GM23338 (cell line): Measurements from ENCODE around the gene PGAP3. TPM values are rescaled to one million over a fixed set of nuclear protein-coding genes. Genes with fewer than 3 reads are reported as not detected.

Source experiments
- ATAC-seq: fragments of 200-7000 bp; cut with Tn5 transposase; 3 replicates; pipeline ENCODE4 v1.9.1; 2020
- DNase-seq: peaks from one replicate; pipeline ENCODE4 v3.0.0-alpha.2; 2015; ENCODE audit warnings: low spot score
- H2AFZ ChIP-seq: fragments of 200-600 bp; sonication (generic); 2 replicates; pipeline ENCODE4 v1.8.0; 2016; ENCODE audit warnings: antibody characterized with exemption, mild to moderate bottlenecking, moderate library complexity
- H3F3A ChIP-seq: fragments of 200-600 bp; sonication (generic); replicated peaks from 2 replicates; pipeline ENCODE4 v1.8.0; 2017; ENCODE audit warnings: antibody characterized with exemption, mixed run types, low read depth
- H3K27ac ChIP-seq: fragments of 200-600 bp; sonication (generic); 2 replicates; pipeline ENCODE4 v1.6.1; 2016; ENCODE audit warnings: low read depth
- H3K27me3 ChIP-seq: fragments of 200-600 bp; sonication (generic); 2 replicates; pipeline ENCODE4 v1.8.0; 2016; ENCODE audit warnings: mild to moderate bottlenecking, mixed run types, moderate library complexity; ENCODE audit not compliant: insufficient read depth
- H3K36me3 ChIP-seq: fragments of 200-600 bp; sonication (generic); 2 replicates; pipeline ENCODE4 v1.8.0; 2016; ENCODE audit warnings: mild to moderate bottlenecking; ENCODE audit not compliant: insufficient read depth
- H3K4me1 ChIP-seq: fragments of 200-600 bp; sonication (generic); 2 replicates; pipeline ENCODE4 v1.8.0; 2016; ENCODE audit warnings: mild to moderate bottlenecking, moderate library complexity; ENCODE audit not compliant: insufficient read depth
- H3K4me2 ChIP-seq: fragments of 200-600 bp; sonication (generic); 2 replicates; pipeline ENCODE4 v1.7.1; 2017; ENCODE audit warnings: mixed run types
- H3K4me3 ChIP-seq: fragments of 200-600 bp; sonication (generic); 2 replicates; pipeline ENCODE4 v1.6.1; 2016; ENCODE audit warnings: mixed run types
- H3K79me2 ChIP-seq: fragments of 200-600 bp; sonication (generic); replicated peaks from 2 replicates; pipeline ENCODE4 v1.8.0; 2017; ENCODE audit warnings: mild to moderate bottlenecking; ENCODE audit not compliant: insufficient read depth
- H3K9me2 ChIP-seq: fragments of 200-600 bp; sonication (generic); 2 replicates; pipeline ENCODE4 v1.8.0; 2017; ENCODE audit not compliant: insufficient read depth
- H4K20me1 ChIP-seq: fragments of 200-600 bp; sonication (generic); replicated peaks from 2 replicates; pipeline ENCODE4 v1.8.0; 2017; ENCODE audit warnings: mild to moderate bottlenecking; ENCODE audit not compliant: insufficient read depth
- H3K27ac Mint-ChIP-seq: 2 replicates; pipeline ENCODE4 v1.8.0; 2020; ENCODE audit warnings: inconsistent platforms, mild to moderate bottlenecking, moderate library complexity, mixed read lengths
- H3K27me3 Mint-ChIP-seq: 3 replicates; pipeline ENCODE4 v1.8.0; 2022; ENCODE audit warnings: low read depth, mild to moderate bottlenecking, moderate library complexity, mixed read lengths, inconsistent platforms; ENCODE audit not compliant: insufficient read depth, poor library complexity
- H3K36me3 Mint-ChIP-seq: 3 replicates; pipeline ENCODE4 v1.8.0; 2021; ENCODE audit warnings: low read depth, mild to moderate bottlenecking, inconsistent platforms, moderate library complexity, mixed read lengths
- H3K4me1 Mint-ChIP-seq: 3 replicates; pipeline ENCODE4 v1.8.0; 2020; ENCODE audit warnings: mild to moderate bottlenecking, inconsistent platforms, mixed read lengths
- H3K4me3 Mint-ChIP-seq: 3 replicates; pipeline ENCODE4 v1.8.0; 2021; ENCODE audit warnings: moderate library complexity, mild to moderate bottlenecking, inconsistent platforms, mixed read lengths
- H3K9me3 Mint-ChIP-seq: 3 replicates; pipeline ENCODE4 v1.8.0; 2020; ENCODE audit warnings: moderate library complexity, mild to moderate bottlenecking, inconsistent platforms, mixed read lengths
- CREB1 ChIP-seq: fragments of 250-450 bp; sonication (Bioruptor Pico); IDR thresholded peaks from 2 replicates; pipeline ENCODE4 v1.5.0; 2020; ENCODE audit warnings: low read depth, mild to moderate bottlenecking, moderate library complexity
- EZH2 ChIP-seq: fragments of 200-600 bp; sonication (generic); IDR thresholded peaks from one replicate; pipeline ENCODE4 v1.8.0; 2017; ENCODE audit warnings: antibody characterized with exemption, mild to moderate bottlenecking, low read depth; ENCODE audit not compliant: unreplicated experiment
- NANOG ChIP-seq: IDR thresholded peaks from 2 replicates; pipeline ENCODE4 v1.6.1; 2016; ENCODE audit warnings: antibody characterized with exemption, borderline replicate concordance
- STAT1 ChIP-seq: IDR thresholded peaks from one replicate; pipeline ENCODE4 v1.6.1; 2016; ENCODE audit warnings: antibody characterized with exemption; ENCODE audit not compliant: unreplicated experiment
- ZNF331 ChIP-seq: fragments of 250-450 bp; sonication (Bioruptor Pico); IDR thresholded peaks from 2 replicates; pipeline ENCODE4 v1.5.0; 2020; ENCODE audit warnings: low read depth, mild to moderate bottlenecking, moderate library complexity
- polyA plus RNA-seq: library from polyadenylated mRNA; unstranded; fragments of >200 nt; fragmentation: Nextera tagmentation; extraction: Ambion mirVana; gene quantifications from 2 replicates; pipeline ENCODE4 v1.2.1, GENCODE V29; 2016
- total RNA-seq: library from RNA; depleted of rRNA; stranded (reverse); fragments of >200 nt; shearing (Covaris generic); gene quantifications from 2 replicates; pipeline ENCODE4 v1.2.3, GENCODE V29; 2014
- TF ChIP-seq, protein P1 (sequence below): IDR thresholded peaks from one replicate; pipeline ENCODE4 v1.6.1; 2018; ENCODE audit warnings: antibody characterized with exemption; ENCODE audit not compliant: unreplicated experiment
- TF ChIP-seq, protein P2 (sequence below): IDR thresholded peaks from 2 replicates; pipeline ENCODE4 v1.6.1; 2016; ENCODE audit warnings: antibody characterized with exemption
- TF ChIP-seq, protein P3 (sequence below): fragments of 250-450 bp; sonication (Bioruptor Pico); IDR thresholded peaks from 2 replicates; pipeline ENCODE4 v1.5.0; 2020; ENCODE audit warnings: mild to moderate bottlenecking, moderate library complexity

Gene PGAP3
- total and polyA plus RNA-seq, 2 experiments from 2014 or later, result 7.0 to 10.7 TPM

DNA sequence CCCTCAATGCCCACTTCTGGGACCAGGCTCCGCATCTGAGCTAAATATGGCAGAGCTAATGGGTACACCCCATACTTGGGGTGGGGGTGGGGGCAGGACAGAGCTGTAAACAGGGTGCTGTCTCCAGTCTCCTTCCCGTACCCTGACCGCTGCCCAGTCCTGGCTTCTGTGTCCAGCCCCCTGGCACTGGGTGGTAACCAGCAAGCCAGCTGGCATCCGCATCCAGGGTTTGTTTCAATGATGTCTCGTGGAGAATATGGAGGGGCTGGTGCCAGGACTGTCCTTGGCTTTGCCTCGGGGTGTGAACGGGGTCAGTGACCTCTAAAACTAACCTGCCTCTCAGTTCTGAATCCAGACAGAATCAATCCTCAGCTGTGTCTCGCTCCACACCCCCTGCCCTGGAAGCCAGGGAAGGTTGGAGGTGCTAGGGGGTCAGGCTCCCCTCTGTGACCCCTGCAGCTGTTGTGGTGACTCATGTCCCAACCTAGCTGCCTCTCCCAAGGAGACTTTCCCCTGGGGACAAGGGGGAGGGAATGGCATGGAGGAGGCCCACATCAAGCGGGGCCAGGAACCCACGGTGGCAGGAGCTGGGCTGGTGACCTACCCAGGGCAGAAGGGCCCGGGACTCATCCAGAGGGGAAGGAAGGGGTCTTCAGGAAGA is 21.1 kb downstream of the PGAP3 start:
- peak overlapping the region; percentile 51; the same call in 2 of the 3 replicates for H3K4me3 Mint-ChIP-seq
- ATAC-seq (no peak), DNase-seq (no peak)
- no peak overlapping the region for H3K27ac Mint-ChIP-seq
- Histone ChIP-seq H3K4me1 (peaks cover 46% of the 10 kb centered on the region), H2AFZ (no peak overlapping the region), H3K27ac (no peak overlapping the region), H3K9me2 (no peaks in the 10 kb centered on the region), H3K36me3 (no peaks in the 10 kb centered on the region), H3K79me2 (no peaks in the 10 kb centered on the region), H4K20me1 (no peaks in the 10 kb centered on the region; the same call in 1 of the 2 replicates), H3K4me2 (peak overlapping the region; percentile 90), H3K27me3 (peaks cover 41% of the 10 kb centered on the region), H3K4me3 (peak overlapping the region; percentile 64), H3F3A (peaks cover 3% of the 10 kb centered on the region)
- peaks cover 48% of the 10 kb centered on the region for H3K4me1 Mint-ChIP-seq
- H3K27me3 Mint-ChIP-seq, result peaks cover 29% of the 10 kb centered on the region
- H3K9me3 Mint-ChIP-seq, result no peaks in the 10 kb centered on the region; the same call in 2 of the 3 replicates
- TF ChIP-seq CREB1 (CRISPR knock-in tag) (no peak), STAT1 (no peak)
- H3K36me3 Mint-ChIP-seq, result no peaks in the 10 kb centered on the region; the same call in 2 of the 3 replicates

DNA sequence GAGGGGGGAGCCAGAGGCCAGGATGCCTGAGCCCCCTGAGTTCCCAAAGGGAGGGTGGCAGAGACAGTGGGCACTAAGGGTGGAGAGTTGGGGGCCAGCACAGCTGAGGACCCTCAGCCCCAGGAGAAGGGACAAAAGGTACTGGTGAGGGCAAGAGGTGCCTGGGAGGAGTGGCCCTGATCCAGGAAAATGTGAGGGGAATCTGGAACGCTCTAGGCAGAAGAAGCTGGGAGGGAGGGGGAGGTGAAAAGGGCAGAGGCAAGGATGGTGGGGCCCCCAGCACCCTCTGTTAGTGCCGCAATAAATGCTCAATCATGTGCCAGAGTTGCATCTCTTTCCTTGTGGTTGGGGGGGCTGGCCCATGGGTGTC is 21.6 kb downstream of the PGAP3 start:
- DNase-seq (no peak), ATAC-seq (no peak)
- Histone ChIP-seq H3K4me2 (peak overlapping the region; percentile 90; the same call in 1 of the 2 replicates), H3K27ac (no peak overlapping the region), H3K4me1 (peaks cover 46% of the 10 kb centered on the region), H2AFZ (no peak overlapping the region), H3K27me3 (peaks cover 41% of the 10 kb centered on the region), H3K4me3 (no peak overlapping the region), H3F3A (peaks cover 3% of the 10 kb centered on the region), H3K9me2 (no peaks in the 10 kb centered on the region), H4K20me1 (no peaks in the 10 kb centered on the region; the same call in 1 of the 2 replicates), H3K36me3 (no peaks in the 10 kb centered on the region), H3K79me2 (no peaks in the 10 kb centered on the region)
- H3K27me3 Mint-ChIP-seq, result peaks cover 29% of the 10 kb centered on the region
- no peak overlapping the region for H3K27ac Mint-ChIP-seq
- H3K9me3 Mint-ChIP-seq, result no peaks in the 10 kb centered on the region; the same call in 2 of the 3 replicates
- TF ChIP-seq STAT1, result no peak
- TF ChIP-seq, protein P1, sequence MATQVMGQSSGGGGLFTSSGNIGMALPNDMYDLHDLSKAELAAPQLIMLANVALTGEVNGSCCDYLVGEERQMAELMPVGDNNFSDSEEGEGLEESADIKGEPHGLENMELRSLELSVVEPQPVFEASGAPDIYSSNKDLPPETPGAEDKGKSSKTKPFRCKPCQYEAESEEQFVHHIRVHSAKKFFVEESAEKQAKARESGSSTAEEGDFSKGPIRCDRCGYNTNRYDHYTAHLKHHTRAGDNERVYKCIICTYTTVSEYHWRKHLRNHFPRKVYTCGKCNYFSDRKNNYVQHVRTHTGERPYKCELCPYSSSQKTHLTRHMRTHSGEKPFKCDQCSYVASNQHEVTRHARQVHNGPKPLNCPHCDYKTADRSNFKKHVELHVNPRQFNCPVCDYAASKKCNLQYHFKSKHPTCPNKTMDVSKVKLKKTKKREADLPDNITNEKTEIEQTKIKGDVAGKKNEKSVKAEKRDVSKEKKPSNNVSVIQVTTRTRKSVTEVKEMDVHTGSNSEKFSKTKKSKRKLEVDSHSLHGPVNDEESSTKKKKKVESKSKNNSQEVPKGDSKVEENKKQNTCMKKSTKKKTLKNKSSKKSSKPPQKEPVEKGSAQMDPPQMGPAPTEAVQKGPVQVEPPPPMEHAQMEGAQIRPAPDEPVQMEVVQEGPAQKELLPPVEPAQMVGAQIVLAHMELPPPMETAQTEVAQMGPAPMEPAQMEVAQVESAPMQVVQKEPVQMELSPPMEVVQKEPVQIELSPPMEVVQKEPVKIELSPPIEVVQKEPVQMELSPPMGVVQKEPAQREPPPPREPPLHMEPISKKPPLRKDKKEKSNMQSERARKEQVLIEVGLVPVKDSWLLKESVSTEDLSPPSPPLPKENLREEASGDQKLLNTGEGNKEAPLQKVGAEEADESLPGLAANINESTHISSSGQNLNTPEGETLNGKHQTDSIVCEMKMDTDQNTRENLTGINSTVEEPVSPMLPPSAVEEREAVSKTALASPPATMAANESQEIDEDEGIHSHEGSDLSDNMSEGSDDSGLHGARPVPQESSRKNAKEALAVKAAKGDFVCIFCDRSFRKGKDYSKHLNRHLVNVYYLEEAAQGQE, result no peak
- TF ChIP-seq, protein P2, sequence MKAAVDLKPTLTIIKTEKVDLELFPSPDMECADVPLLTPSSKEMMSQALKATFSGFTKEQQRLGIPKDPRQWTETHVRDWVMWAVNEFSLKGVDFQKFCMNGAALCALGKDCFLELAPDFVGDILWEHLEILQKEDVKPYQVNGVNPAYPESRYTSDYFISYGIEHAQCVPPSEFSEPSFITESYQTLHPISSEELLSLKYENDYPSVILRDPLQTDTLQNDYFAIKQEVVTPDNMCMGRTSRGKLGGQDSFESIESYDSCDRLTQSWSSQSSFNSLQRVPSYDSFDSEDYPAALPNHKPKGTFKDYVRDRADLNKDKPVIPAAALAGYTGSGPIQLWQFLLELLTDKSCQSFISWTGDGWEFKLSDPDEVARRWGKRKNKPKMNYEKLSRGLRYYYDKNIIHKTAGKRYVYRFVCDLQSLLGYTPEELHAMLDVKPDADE, result no peak
- no peak for TF ChIP-seq EZH2
- no peak for TF ChIP-seq ZNF331 (CRISPR knock-in tag)
- no peak for TF ChIP-seq NANOG
- TF ChIP-seq CREB1 (CRISPR knock-in tag), result no peak
- TF ChIP-seq, protein P3, sequence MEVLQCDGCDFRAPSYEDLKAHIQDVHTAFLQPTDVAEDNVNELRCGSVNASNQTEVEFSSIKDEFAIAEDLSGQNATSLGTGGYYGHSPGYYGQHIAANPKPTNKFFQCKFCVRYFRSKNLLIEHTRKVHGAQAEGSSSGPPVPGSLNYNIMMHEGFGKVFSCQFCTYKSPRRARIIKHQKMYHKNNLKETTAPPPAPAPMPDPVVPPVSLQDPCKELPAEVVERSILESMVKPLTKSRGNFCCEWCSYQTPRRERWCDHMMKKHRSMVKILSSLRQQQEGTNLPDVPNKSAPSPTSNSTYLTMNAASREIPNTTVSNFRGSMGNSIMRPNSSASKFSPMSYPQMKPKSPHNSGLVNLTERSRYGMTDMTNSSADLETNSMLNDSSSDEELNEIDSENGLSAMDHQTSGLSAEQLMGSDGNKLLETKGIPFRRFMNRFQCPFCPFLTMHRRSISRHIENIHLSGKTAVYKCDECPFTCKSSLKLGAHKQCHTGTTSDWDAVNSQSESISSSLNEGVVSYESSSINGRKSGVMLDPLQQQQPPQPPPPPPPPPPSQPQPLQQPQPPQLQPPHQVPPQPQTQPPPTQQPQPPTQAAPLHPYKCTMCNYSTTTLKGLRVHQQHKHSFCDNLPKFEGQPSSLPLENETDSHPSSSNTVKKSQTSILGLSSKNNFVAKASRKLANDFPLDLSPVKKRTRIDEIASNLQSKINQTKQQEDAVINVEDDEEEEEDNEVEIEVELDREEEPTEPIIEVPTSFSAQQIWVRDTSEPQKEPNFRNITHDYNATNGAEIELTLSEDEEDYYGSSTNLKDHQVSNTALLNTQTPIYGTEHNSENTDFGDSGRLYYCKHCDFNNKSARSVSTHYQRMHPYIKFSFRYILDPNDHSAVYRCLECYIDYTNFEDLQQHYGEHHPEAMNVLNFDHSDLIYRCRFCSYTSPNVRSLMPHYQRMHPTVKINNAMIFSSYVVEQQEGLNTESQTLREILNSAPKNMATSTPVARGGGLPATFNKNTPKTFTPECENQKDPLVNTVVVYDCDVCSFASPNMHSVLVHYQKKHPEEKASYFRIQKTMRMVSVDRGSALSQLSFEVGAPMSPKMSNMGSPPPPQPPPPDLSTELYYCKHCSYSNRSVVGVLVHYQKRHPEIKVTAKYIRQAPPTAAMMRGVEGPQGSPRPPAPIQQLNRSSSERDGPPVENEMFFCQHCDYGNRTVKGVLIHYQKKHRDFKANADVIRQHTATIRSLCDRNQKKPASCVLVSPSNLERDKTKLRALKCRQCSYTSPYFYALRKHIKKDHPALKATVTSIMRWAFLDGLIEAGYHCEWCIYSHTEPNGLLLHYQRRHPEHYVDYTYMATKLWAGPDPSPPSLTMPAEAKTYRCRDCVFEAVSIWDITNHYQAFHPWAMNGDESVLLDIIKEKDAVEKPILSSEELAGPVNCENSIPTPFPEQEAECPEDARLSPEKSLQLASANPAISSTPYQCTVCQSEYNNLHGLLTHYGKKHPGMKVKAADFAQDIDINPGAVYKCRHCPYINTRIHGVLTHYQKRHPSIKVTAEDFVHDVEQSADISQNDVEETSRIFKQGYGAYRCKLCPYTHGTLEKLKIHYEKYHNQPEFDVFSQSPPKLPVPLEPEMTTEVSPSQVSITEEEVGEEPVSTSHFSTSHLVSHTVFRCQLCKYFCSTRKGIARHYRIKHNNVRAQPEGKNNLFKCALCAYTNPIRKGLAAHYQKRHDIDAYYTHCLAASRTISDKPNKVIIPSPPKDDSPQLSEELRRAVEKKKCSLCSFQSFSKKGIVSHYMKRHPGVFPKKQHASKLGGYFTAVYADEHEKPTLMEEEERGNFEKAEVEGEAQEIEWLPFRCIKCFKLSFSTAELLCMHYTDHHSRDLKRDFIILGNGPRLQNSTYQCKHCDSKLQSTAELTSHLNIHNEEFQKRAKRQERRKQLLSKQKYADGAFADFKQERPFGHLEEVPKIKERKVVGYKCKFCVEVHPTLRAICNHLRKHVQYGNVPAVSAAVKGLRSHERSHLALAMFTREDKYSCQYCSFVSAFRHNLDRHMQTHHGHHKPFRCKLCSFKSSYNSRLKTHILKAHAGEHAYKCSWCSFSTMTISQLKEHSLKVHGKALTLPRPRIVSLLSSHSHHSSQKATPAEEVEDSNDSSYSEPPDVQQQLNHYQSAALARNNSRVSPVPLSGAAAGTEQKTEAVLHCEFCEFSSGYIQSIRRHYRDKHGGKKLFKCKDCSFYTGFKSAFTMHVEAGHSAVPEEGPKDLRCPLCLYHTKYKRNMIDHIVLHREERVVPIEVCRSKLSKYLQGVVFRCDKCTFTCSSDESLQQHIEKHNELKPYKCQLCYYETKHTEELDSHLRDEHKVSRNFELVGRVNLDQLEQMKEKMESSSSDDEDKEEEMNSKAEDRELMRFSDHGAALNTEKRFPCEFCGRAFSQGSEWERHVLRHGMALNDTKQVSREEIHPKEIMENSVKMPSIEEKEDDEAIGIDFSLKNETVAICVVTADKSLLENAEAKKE (CRISPR knock-in tag), result no peak
- H3K4me1 Mint-ChIP-seq, result peaks cover 47% of the 10 kb centered on the region
- no peak overlapping the region for H3K4me3 Mint-ChIP-seq
- H3K36me3 Mint-ChIP-seq, result peaks cover 5% of the 10 kb centered on the region; the same call in 2 of the 3 replicates
